ENCODE results near the gene GOLM1. TPM values are rescaled to one million over a fixed set of nuclear protein-coding genes. Genes with fewer than 3 reads are reported as not detected.

Gene GOLM1
- total and polyA plus RNA-seq, 10 of the 15 experiments (the other 5 are each of a cell fraction or from before 2014, with no cell fraction given), result 0.41 to 25.9 (median 18.7) TPM

DNA sequence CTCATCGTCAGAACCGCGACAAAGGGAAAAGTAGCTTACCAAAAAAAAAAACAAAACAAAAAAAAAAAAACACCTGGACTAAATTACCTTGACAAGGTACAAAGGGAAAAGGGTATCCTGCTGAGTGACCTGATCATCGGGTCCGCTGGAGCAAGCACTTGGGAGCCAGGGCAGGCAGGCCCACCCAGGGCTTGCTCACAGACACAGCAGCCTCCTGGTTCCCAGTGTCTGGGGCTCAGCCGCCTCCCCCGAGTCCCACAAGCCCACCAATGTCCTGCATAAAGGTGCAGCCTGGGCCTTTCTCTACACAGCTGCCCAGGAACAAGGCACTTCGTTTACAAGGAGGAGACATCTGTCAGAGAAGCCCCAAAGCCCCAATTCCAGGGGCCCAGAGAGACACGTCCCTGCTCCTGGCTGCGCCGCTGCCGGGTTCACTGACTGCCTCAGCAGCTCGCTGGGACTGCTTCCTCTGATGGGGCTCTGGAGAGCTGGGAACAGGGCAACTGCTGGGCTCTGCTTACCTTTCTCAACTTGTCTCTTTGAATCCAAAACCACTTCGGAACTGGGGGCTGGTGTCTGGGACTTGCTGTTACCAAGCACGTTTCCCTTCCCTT lies 63.4 kb downstream of the GOLM1 start:
- no peak for DNase-seq (ENCODE audit: low read depth, low spot score)
- 85% methylated on average over 12 of the region's 15 CpGs for WGBS (ENCODE audit: insufficient coverage, insufficient replicate concordance, low lambda C conversion rate, missing lambda C conversion rate)
- Histone ChIP-seq H3K9ac (ENCODE audit: control insufficient read depth, insufficient read depth, low read length) (no peak overlapping the region), H4K20me1 (ENCODE audit: control insufficient read depth, insufficient read depth) (no peaks in the 10 kb centered on the region), H3K4me3 (no peak overlapping the region), H3K4me1 (ENCODE audit: control insufficient read depth, insufficient read depth, low read length) (no peaks in the 10 kb centered on the region), H3K27ac (ENCODE audit: control insufficient read depth, insufficient read depth) (no peak overlapping the region), H3K79me2 (ENCODE audit: control insufficient read depth, insufficient read depth, low read length) (no peaks in the 10 kb centered on the region), H3K27me3 (replicated peaks in 1 of 2; ENCODE audit: control insufficient read depth in 2 of 2, insufficient read depth in 2 of 2, low read length in 1 of 2) (no peaks in the 10 kb centered on the region), H2AFZ (ENCODE audit: control insufficient read depth, low read depth, low read length) (no peak overlapping the region), H3K4me2 (ENCODE audit: control insufficient read depth, insufficient read depth) (no peak overlapping the region), H3K36me3 (ENCODE audit: control insufficient read depth in 2 of 2, insufficient read depth in 2 of 2, low read length in 1 of 2) (no peaks in the 10 kb centered on the region; a peak in 1 of 4 replicates), H3K9me3 (replicated peaks; ENCODE audit: control insufficient read depth, insufficient read depth, low read length) (no peaks in the 10 kb centered on the region)
- TF ChIP-seq CBX5 (IDR thresholded peaks at IDR 0.05; ENCODE audit: low read depth), result no peak
- TF ChIP-seq, protein P1, sequence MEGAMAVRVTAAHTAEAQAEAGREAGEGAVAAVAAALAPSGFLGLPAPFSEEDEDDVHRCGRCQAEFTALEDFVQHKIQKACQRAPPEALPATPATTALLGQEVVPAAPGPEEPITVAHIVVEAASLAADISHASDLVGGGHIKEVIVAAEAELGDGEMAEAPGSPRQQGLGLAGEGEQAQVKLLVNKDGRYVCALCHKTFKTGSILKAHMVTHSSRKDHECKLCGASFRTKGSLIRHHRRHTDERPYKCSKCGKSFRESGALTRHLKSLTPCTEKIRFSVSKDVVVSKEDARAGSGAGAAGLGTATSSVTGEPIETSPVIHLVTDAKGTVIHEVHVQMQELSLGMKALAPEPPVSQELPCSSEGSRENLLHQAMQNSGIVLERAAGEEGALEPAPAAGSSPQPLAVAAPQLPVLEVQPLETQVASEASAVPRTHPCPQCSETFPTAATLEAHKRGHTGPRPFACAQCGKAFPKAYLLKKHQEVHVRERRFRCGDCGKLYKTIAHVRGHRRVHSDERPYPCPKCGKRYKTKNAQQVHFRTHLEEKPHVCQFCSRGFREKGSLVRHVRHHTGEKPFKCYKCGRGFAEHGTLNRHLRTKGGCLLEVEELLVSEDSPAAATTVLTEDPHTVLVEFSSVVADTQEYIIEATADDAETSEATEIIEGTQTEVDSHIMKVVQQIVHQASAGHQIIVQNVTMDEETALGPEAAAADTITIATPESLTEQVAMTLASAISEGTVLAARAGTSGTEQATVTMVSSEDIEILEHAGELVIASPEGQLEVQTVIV (IDR thresholded peaks at IDR 0.05; ENCODE audit: borderline replicate concordance, partially characterized antibody), result no peak
- TF ChIP-seq POLR2AphosphoS5 (IDR thresholded peaks at IDR 0.05; ENCODE audit: low read length), result no peak
- no peak for TF ChIP-seq WRNIP1 (IDR thresholded peaks at IDR 0.05; ENCODE audit: borderline replicate concordance, low read depth, low read length)
- TF ChIP-seq ETV6 (conservative IDR thresholded peaks at IDR 0.05 in 1 of 2, IDR thresholded peaks at IDR 0.05 in 1 of 2; ENCODE audit: borderline replicate concordance in 1 of 2, low read depth in 1 of 2), result no peak
- TF ChIP-seq, protein P2, sequence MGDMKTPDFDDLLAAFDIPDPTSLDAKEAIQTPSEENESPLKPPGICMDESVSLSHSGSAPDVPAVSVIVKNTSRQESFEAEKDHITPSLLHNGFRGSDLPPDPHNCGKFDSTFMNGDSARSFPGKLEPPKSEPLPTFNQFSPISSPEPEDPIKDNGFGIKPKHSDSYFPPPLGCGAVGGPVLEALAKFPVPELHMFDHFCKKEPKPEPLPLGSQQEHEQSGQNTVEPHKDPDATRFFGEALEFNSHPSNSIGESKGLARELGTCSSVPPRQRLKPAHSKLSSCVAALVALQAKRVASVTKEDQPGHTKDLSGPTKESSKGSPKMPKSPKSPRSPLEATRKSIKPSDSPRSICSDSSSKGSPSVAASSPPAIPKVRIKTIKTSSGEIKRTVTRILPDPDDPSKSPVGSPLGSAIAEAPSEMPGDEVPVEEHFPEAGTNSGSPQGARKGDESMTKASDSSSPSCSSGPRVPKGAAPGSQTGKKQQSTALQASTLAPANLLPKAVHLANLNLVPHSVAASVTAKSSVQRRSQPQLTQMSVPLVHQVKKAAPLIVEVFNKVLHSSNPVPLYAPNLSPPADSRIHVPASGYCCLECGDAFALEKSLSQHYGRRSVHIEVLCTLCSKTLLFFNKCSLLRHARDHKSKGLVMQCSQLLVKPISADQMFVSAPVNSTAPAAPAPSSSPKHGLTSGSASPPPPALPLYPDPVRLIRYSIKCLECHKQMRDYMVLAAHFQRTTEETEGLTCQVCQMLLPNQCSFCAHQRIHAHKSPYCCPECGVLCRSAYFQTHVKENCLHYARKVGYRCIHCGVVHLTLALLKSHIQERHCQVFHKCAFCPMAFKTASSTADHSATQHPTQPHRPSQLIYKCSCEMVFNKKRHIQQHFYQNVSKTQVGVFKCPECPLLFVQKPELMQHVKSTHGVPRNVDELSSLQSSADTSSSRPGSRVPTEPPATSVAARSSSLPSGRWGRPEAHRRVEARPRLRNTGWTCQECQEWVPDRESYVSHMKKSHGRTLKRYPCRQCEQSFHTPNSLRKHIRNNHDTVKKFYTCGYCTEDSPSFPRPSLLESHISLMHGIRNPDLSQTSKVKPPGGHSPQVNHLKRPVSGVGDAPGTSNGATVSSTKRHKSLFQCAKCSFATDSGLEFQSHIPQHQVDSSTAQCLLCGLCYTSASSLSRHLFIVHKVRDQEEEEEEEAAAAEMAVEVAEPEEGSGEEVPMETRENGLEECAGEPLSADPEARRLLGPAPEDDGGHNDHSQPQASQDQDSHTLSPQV (IDR thresholded peaks at IDR 0.05), result no peak
- no peak for TF ChIP-seq NFYB (IDR thresholded peaks at IDR 0.05; ENCODE audit: insufficient read depth, low read depth, low read length)
- TF ChIP-seq TBL1XR1 (IDR thresholded peaks at IDR 0.05; ENCODE audit: low read depth, low read length), result no peak
- no peak for TF ChIP-seq CHD4 (IDR thresholded peaks at IDR 0.05)
- no peak for TF ChIP-seq SUZ12 (IDR thresholded peaks at IDR 0.05; ENCODE audit: unreplicated experiment)
- TF ChIP-seq YY1 (IDR thresholded peaks at IDR 0.05; ENCODE audit: low read depth, low read length), result no peak
- no peak for TF ChIP-seq FOXM1 (IDR thresholded peaks at IDR 0.05; ENCODE audit: low read depth, low read length)
- ChIA-PET RAD21 (ENCODE audit: unreplicated experiment) (interaction anchor here (1.2 kb wide), 1 partner anchor 210 kb away, joined by 4 read pairs; no protein-coding TSS in a partner anchor), SMC1A (ENCODE audit: uncharacterized antibody, unreplicated experiment) (no interaction called here), POLR2A (interaction anchor here (0.7 kb wide), 1 partner anchor 18 kb away, joined by 3 read pairs; no protein-coding TSS in a partner anchor), CTCF (interaction anchor here (0.7 to 1.1 kb wide), 2 partner anchors 11 to 35 kb away, joined by 3 to 4 read pairs; no protein-coding TSS in a partner anchor)
- no peak for FAIRE-seq
- intact Hi-C loops (cut with micrococcal nuclease; ENCODE audit: unreplicated experiment) (loop anchor here (10.0 kb wide), 1 partner anchor 209 kb away; no protein-coding TSS in a partner anchor), in situ Hi-C loops (cut with MboI) (no loop called here)
- no TSS peak for BruUV-seq (replicated peaks)
- no peak for ATAC-seq
